BLaER1 treated with 17β-estradiol and CSF1 and Interleukin-3, amounts not matched to agents 10 nM and 100 nM (cell line): ENCODE data around the gene CHTF8.

Experiments
- H3K27ac ChIP-seq, 11 experiments: shearing (Covaris generic); formaldehyde crosslinking; 2 replicates each; pipeline ENCODE4 v1.8.1; 2022
- H3K27me3 ChIP-seq, 11 experiments: shearing (Covaris generic); formaldehyde crosslinking; 2 replicates each; pipeline ENCODE4 v1.8.1; 2022
- H3K36me3 ChIP-seq, 11 experiments: shearing (Covaris generic); formaldehyde crosslinking; 2 replicates each; pipeline ENCODE4 v1.8.1; 2022
- H3K4me1 ChIP-seq, 10 experiments: shearing (Covaris generic); formaldehyde crosslinking; 2 replicates each; pipeline ENCODE4 v1.8.1; 2022
- H3K4me2 ChIP-seq, 11 experiments: shearing (Covaris generic); formaldehyde crosslinking; 2 replicates each; pipeline ENCODE4 v1.8.1; 2022
- H3K4me3 ChIP-seq, 10 experiments: shearing (Covaris generic); formaldehyde crosslinking; 2 replicates each; pipeline ENCODE4 v1.8.1; 2022
- H3K9ac ChIP-seq, 11 experiments: shearing (Covaris generic); formaldehyde crosslinking; 2 replicates each; pipeline ENCODE4 v1.8.1; 2022
- H3K9me3 ChIP-seq, 11 experiments: shearing (Covaris generic); formaldehyde crosslinking; replicated peaks in 1 of 11; 2 replicates each; pipeline ENCODE4 v1.8.1; 2022
- H4K20me1 ChIP-seq, 11 experiments: shearing (Covaris generic); formaldehyde crosslinking; 2 replicates each; pipeline ENCODE4 v1.8.1; 2022
- Cebpa-rat ChIP-seq, 11 experiments: shearing (Covaris generic); IDR thresholded peaks; 2 replicates each; pipeline ENCODE4 v1.8.1; 2022

CHTF8 gene

DNA sequence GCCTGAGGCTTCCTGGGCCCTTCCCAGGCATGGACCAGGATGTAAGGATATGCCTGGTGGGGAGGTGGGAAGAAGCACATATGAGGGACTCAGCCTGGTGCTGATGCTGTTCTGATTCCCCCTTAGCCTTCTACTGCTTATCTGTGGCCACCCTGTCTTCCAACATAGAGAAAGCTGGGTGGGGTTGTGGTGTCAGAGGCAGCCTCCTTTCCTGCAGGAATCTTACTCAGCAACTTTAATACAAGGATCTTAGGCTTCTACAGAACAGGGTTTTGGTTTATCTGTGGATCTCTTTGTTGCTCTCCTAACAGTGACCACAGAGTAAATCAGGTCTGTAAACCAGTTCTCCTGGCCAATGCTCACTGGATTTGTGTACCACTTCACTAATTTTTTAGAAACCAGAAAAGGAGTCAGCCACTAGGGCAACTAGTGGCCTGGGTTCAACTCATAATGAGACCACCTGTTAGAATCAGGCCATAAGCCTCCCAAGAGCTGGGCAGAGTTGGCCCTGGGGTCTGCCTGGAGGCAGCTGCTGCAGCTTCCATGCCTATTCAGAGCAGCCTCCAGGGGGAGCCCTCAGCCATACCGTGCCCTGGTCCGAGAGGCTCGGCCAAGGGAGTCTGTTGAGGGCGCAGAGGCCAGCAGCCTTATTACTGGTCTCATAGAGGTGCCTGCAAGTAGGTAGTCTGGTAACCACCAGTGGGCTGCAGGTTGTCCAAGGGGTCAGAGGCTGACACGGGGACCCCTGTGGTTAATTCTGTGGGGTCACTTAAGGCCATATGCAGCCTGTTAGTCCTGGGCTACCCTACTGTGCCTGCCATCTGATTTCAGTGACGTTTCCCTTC, 19.9 kb downstream of the CHTF8 start:
- Histone ChIP-seq H3K4me1 (peaks cover 6 to 49% (median 17%) of the 10 kb centered on the region in 10 experiments; a peak in 17 of 20 replicates), H3K9ac (0 out of 22 replicates have a peak overlapping the region, but pooled peaks of 1 of the 11 experiments have one; percentile 7), H3K4me3 (no peak overlapping the region), H3K27me3 (peaks cover 16 to 24% (median 20%) of the 10 kb centered on the region in 11 experiments), H3K4me2 (0 out of 22 replicates have a peak overlapping the region, but pooled peaks of 1 of the 11 experiments have one; percentile 10), H3K27ac (no peak overlapping the region), H4K20me1 (peaks cover 74 to 100% (median 98%) of the 10 kb centered on the region in 11 experiments; a peak in 21 of 22 replicates), H3K9me3 (no peaks in the 10 kb centered on the region), H3K36me3 (peaks cover 49 to 87% (median 69%) of the 10 kb centered on the region in 11 experiments)
- no peak for TF ChIP-seq Cebpa-rat (IDR thresholded peaks at IDR 0.05)

DNA sequence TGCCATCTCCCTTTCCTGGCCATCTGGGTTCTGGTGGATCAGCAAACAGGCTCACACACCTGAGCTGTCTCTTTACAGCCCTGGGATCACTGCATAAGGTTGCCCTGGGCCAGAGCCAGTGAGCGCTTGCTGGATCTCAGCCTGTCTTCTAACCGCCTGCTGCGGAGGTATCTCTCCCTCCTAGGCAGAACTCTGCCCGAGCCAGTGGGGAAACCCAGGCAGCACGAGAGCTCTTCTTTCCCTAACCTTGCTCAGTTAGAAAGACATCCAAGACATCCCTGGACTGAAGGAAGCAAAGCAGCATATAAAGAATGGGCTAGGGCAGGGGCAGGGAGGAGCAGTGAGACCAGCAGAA, 20.5 kb downstream of the CHTF8 start:
- peaks cover 43 to 84% (median 62%) of the 10 kb centered on the region in 11 experiments for H3K36me3 ChIP-seq
- H3K4me2 ChIP-seq, result no peak overlapping the region

DNA sequence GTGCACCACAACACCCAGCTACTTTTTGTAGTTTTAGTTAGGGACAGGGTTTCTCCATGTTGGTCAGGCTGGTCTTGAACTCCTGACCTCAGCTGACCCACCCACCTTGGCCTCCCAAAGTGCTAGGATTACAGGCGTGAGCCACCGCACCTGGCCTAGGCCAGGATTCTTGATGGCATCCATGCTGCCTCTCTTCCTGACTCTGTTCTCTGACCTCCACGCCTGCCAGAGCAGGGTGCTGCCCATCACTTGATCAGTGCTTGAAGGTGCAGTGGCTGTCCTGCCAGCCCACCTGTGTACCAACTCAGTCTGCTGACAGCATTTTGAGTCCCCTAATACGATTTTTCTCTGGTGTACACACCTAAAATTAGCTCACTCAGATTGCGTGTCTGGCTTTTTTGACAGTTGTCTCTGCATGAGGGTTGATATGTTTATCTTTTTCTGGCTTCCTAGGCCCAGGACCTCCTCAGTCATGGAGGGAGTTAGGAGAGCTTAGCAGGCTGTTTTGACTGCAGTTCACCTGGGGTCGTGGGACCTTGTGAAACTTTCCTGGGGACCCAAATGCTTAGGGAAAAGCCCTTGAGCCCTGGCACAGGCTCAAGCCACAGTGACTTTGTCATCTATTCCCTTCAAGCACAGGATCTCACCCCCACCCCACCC, 21.0 kb downstream of the CHTF8 start:
- Histone ChIP-seq H3K27ac (no peak overlapping the region), H3K27me3 (peaks cover 27 to 36% (median 32%) of the 10 kb centered on the region in 11 experiments), H3K9me3 (no peaks in the 10 kb centered on the region), H3K4me1 (peaks cover 17 to 54% (median 28%) of the 10 kb centered on the region in 10 experiments), H3K4me2 (no peak overlapping the region), H3K36me3 (peaks cover 37 to 79% (median 57%) of the 10 kb centered on the region in 11 experiments), H3K9ac (0 out of 22 replicates have a peak overlapping the region, but pooled peaks of 1 of the 11 experiments have one; percentile 7), H3K4me3 (no peak overlapping the region), H4K20me1 (peaks cover 78 to 100% (median 98%) of the 10 kb centered on the region in 11 experiments; a peak in 21 of 22 replicates)
- TF ChIP-seq Cebpa-rat (IDR thresholded peaks at IDR 0.05), result no peak

More for the DNA sequence above, 20.5 kb downstream of the CHTF8 start:
- Histone ChIP-seq H3K9ac (peak overlapping the region in 1 of 11 experiments; percentile 7; a peak in 1 of 22 replicates), H3K4me3 (no peak overlapping the region), H4K20me1 (peaks cover 77 to 100% (median 98%) of the 10 kb centered on the region in 11 experiments; a peak in 21 of 22 replicates), H3K9me3 (no peaks in the 10 kb centered on the region), H3K27me3 (peaks cover 22 to 30% (median 27%) of the 10 kb centered on the region in 11 experiments), H3K4me1 (peaks cover 12 to 52% (median 23%) of the 10 kb centered on the region in 10 experiments), H3K27ac (no peak overlapping the region)
- no peak for TF ChIP-seq Cebpa-rat (IDR thresholded peaks at IDR 0.05)

DNA sequence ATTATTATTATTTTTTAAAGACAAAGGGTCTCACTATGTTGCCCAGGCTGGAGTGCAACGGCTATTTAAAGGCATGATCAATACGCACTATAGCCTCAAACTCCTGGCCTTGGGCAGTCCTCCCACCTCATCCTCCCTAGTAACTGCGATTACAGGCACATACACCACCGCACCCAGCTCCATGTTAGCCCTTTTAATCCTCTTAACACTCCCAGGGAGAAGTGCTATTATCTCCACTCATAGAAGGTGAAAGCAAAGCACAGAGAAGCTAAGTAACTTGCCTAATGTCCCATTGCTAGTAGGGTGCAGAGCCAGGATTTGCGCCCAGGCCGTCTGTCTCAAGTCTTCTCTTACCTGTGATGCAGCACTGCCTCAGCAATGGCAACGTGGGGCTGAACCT, 22.0 kb downstream of the CHTF8 start:
- Histone ChIP-seq H3K9me3 (no peaks in the 10 kb centered on the region), H3K9ac (no peak overlapping the region), H3K36me3 (peaks cover 28 to 69% (median 48%) of the 10 kb centered on the region in 11 experiments), H3K4me1 (peaks cover 21 to 50% (median 32%) of the 10 kb centered on the region in 10 experiments), H3K4me2 (no peak overlapping the region), H3K27me3 (peaks cover 37 to 45% (median 41%) of the 10 kb centered on the region in 11 experiments), H3K4me3 (no peak overlapping the region), H3K27ac (no peak overlapping the region), H4K20me1 (peaks cover 83 to 100% (median 98%) of the 10 kb centered on the region in 11 experiments; a peak in 21 of 22 replicates)
- no peak for TF ChIP-seq Cebpa-rat (IDR thresholded peaks at IDR 0.05)

DNA sequence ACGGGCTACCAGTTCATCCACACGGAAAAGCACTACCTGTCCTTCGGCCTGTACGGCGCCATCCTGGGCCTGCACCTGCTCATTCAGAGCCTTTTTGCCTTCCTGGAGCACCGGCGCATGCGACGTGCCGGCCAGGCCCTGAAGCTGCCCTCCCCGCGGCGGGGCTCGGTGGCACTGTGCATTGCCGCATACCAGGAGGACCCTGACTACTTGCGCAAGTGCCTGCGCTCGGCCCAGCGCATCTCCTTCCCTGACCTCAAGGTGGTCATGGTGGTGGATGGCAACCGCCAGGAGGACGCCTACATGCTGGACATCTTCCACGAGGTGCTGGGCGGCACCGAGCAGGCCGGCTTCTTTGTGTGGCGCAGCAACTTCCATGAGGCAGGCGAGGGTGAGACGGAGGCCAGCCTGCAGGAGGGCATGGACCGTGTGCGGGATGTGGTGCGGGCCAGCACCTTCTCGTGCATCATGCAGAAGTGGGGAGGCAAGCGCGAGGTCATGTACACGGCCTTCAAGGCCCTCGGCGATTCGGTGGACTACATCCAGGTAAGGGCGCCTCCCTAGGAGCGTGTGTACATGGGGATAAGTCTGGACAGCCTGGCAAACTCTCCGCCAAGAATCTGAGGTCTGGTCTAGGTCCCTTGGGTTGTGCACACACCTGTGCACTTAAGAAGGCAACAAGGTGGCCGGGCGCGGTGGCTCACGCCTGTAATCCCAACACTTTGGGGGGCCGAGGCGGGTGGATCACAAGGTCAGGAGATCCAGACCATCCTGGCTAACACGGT, 22.7 kb downstream of the CHTF8 start:
- H4K20me1 ChIP-seq, result peaks cover 76 to 100% (median 90%) of the 10 kb centered on the region in 11 experiments; a peak in 21 of 22 replicates
- H3K4me3 ChIP-seq, result no peak overlapping the region
- H3K9ac ChIP-seq, result no peak overlapping the region
- H3K4me1 ChIP-seq, result peaks cover 21 to 46% (median 28%) of the 10 kb centered on the region in 10 experiments
- peaks cover 21 to 62% (median 41%) of the 10 kb centered on the region in 11 experiments for H3K36me3 ChIP-seq
- H3K4me2 ChIP-seq, result no peak overlapping the region
- peaks cover 42 to 52% (median 49%) of the 10 kb centered on the region in 11 experiments for H3K27me3 ChIP-seq
- no peak overlapping the region for H3K27ac ChIP-seq
- no peaks in the 10 kb centered on the region for H3K9me3 ChIP-seq
- no peak for TF ChIP-seq Cebpa-rat (IDR thresholded peaks at IDR 0.05)

DNA sequence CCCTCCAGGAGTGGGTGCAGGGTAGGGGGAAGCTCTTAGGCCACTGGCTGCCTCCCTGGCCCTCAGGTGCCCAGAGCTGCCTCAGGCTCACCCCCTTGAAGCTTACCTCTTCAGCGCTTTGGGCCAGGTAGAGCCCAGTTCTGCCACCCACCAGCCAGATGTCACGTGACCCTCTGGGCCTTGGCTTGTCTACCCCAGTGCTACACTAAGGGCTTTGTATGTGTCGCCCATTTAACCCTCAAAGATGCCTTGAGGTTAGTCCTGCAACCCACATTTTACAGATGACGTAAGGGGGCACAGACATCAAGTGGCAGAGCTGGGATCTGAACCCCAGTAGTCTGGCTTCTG, 23.5 kb downstream of the CHTF8 start:
- no peaks in the 10 kb centered on the region for H3K9me3 ChIP-seq
- peaks cover 70 to 100% (median 82%) of the 10 kb centered on the region in 11 experiments; a peak in 21 of 22 replicates for H4K20me1 ChIP-seq
- H3K27ac ChIP-seq, result no peak overlapping the region
- no peak for TF ChIP-seq Cebpa-rat (IDR thresholded peaks at IDR 0.05)
- H3K36me3 ChIP-seq, result peaks cover 14 to 54% (median 33%) of the 10 kb centered on the region in 11 experiments; a peak in 20 of 22 replicates
- H3K4me3 ChIP-seq, result no peak overlapping the region
- H3K9ac ChIP-seq, result no peak overlapping the region
- no peak overlapping the region for H3K4me2 ChIP-seq
- H3K27me3 ChIP-seq, result peaks cover 42 to 59% (median 52%) of the 10 kb centered on the region in 11 experiments
- H3K4me1 ChIP-seq, result peaks cover 14 to 38% (median 23%) of the 10 kb centered on the region in 10 experiments

DNA sequence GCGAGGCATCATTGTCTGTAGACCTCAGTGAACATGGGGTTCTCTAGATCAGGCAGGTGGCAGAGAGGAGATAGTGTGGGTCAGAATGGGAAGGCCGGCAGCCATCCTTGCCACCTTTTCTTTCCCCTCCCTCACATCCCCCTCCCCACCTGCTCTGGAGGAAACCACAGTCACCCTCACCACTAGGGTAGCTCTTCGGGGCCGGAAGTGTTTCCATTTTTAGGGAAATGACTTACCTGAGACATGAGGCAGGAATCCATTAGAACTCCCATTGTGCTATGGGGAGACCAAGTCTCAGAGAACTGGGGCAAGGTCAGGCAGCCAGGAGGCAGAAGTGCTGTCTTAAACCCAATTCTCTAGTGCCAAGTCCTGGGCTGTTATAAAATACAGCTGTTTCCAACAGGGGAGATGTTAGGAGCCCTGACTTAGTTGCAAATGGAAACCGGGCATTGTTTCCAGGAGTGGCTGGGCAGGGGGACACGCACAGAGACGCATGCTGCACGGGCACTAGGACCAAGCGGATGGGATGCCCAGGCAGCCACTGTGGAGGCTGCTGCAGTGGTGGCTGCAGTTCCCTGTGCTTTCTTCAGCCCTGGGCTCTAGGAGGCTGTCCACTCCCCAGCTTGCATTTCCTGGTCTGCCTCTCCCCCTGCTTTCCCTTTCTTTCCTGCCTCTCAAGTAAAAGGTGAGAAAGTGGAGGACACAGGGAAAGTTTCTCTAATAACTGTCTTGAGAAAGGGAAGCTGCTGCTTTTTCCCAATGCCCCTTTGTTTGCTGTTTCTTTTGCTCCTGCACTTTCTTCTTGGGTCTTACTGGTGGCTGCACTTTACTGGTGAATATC, 24.1 kb downstream of the CHTF8 start:
- no peak overlapping the region for H3K9ac ChIP-seq

More for the DNA sequence above, 24.1 kb downstream of the CHTF8 start:
- Histone ChIP-seq H4K20me1 (peaks cover 64 to 98% (median 76%) of the 10 kb centered on the region in 11 experiments; a peak in 21 of 22 replicates), H3K4me3 (no peak overlapping the region), H3K27me3 (peaks cover 42 to 62% (median 53%) of the 10 kb centered on the region in 11 experiments), H3K36me3 (peaks cover 10 to 48% (median 31%) of the 10 kb centered on the region in 11 experiments; a peak in 20 of 22 replicates), H3K4me1 (peaks cover 14 to 32% (median 20%) of the 10 kb centered on the region in 10 experiments), H3K9me3 (no peaks in the 10 kb centered on the region), H3K27ac (no peak overlapping the region), H3K4me2 (peak overlapping the region in 2 of 11 experiments; percentile 100; a peak in 2 of 22 replicates)
- no peak for TF ChIP-seq Cebpa-rat (IDR thresholded peaks at IDR 0.05)
